Muscle of leg (tissue), 11 donors: ENCODE measurements around the gene KCNJ6. TPM values are rescaled to one million over a fixed set of nuclear protein-coding genes. Genes with fewer than 3 reads are reported as not detected.
A peak's percentile ranks its signal among the peaks of the same experiment; 100 is the strongest.
"Not testable (repeated sequence)": the region's sequence is repeated elsewhere in the genome, so short reads cannot be mapped to it uniquely, and the experiment has no call there.

Experiments used
- DNase-seq: peaks from one replicate; pipeline ENCODE4 v3.0.0; 2013
- H3K27ac ChIP-seq: one replicate; pipeline ENCODE4 v1.5.1; 2013; ENCODE audit warnings: mild to moderate bottlenecking, low read length, control low read depth
- H3K27me3 ChIP-seq: one replicate; pipeline ENCODE4 v1.6.1; 2013; ENCODE audit warnings: low read length; ENCODE audit not compliant: control insufficient read depth, insufficient read depth
- H3K36me3 ChIP-seq: one replicate; pipeline ENCODE4 v1.6.1; 2013; ENCODE audit warnings: low read length; ENCODE audit not compliant: control insufficient read depth, insufficient read depth
- H3K4me1 ChIP-seq: one replicate; pipeline ENCODE4 v1.6.1; 2013; ENCODE audit warnings: low read length; ENCODE audit not compliant: control insufficient read depth, insufficient read depth
- H3K4me3 ChIP-seq: one replicate; pipeline ENCODE4 v1.5.1; 2013; ENCODE audit warnings: low read length, control low read depth
- H3K9me3 ChIP-seq: replicated peaks from 2 replicates; pipeline ENCODE4 v1.6.1; 2013; ENCODE audit warnings: low read depth, low read length; ENCODE audit not compliant: control insufficient read depth
- WGBS: methylation state at CpG from one replicate; pipeline ENCODE4 v1.1.5; 2013; ENCODE audit warnings: missing lambda C conversion rate; ENCODE audit not compliant: insufficient coverage; 5-methylcytosine and 5-hydroxymethylcytosine counted together
- polyA plus RNA-seq, 8 donors: library from polyadenylated mRNA; unstranded; fragments of 120-200 nt; gene quantifications; one replicate each; pipeline versions ENCODE4 v1.2.1 to v1.2.3, GENCODE V29; 2013; ENCODE audit warnings: inconsistent platforms in 1 of 8, low replicate concordance in 1 of 8; ENCODE audit not compliant: insufficient read length in 8 of 8, insufficient read depth in 1 of 8
- total RNA-seq: library from RNA; stranded (reverse); fragments of 120-200 nt; gene quantifications from one replicate; pipeline ENCODE4 v1.2.4, GENCODE V29; 2013

KCNJ6 gene
- total and polyA plus RNA-seq, 9 donors, result 0.81 to 2.1 (median 1.2) TPM

DNA sequence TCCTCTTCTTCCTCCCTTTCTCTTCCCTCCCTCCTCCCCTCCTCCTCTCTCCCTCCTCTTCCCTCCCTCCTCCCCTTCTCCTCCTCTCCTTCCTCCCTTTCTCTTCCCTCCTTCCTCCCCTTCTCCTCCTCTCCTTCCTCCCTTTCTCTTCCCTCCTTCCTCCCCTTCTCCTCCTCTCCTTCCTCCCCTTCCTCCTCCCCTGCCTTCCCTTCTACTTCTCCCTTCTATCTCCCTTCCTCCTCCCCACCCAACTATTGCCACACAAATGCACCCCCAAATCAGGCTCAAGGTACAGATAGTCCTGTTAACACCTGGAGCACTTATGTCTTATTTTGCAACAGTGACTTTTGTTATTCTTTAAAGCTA is 203.7 kb downstream of the KCNJ6 start:
- not testable (repeated sequence) for H3K9me3 ChIP-seq, H3K27ac ChIP-seq, DNase-seq, H3K4me3 ChIP-seq, H3K27me3 ChIP-seq, H3K36me3 ChIP-seq
- peaks cover 22% of the 10 kb centered on the region for H3K4me1 ChIP-seq

DNA sequence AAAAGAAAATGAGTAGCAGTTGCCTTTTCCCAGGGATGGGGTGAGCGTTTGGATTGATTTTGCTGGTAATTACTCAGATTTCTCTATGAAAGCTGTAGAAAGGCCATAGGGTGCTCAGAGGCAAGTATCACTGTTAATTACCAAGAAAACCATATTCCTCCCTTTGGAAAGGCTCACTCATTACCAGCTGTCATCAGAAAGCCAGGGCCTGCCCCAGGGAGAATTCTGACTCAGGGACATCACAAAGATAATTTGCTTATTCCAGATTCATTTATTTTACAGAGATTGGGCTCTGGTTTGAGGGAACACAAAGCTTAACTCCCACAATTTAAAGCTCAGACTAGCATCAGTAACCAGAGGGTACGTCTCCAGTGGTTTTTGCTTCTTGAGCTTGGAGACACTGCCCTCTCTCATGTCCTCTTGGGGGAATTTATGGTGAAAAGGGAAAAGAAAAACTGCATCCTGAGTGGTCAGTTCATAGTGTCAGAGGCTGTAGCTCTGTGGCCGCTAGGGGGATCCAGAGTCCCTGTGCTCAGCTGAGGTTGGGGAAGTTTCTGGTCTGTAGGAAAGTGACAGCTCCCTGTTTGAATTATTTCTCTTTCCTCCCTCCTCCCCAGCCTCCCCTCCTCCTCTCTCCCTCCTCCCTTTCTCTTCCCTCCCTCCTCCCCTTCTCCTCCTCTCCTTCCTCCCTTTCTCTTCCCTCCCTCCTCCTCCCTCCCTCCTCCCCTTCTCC is 204.3 kb downstream of the KCNJ6 start:
- Histone ChIP-seq H3K36me3 (no peaks in the 10 kb centered on the region), H3K27me3 (no peaks in the 10 kb centered on the region), H3K27ac (peak overlapping the region; percentile 91), H3K9me3 (no peaks in the 10 kb centered on the region), H3K4me1 (peaks cover 24% of the 10 kb centered on the region), H3K4me3 (no peak overlapping the region)
- peak; percentile 78 for DNase-seq
- no CpG with 5 or more reads among the region's 3 CpGs for WGBS

GRCh38 chr21:37711286-37711829 is 204.9 kb downstream of the KCNJ6 start:
- peak; percentile 11 for DNase-seq
- H3K27me3 ChIP-seq, result no peaks in the 10 kb centered on the region
- no peaks in the 10 kb centered on the region for H3K36me3 ChIP-seq
- 59% methylated on average over 3 of the region's 9 CpGs for WGBS
- H3K4me1 ChIP-seq, result peaks cover 24% of the 10 kb centered on the region
- H3K9me3 ChIP-seq, result no peaks in the 10 kb centered on the region
- H3K27ac ChIP-seq, result peak overlapping the region; percentile 91
- H3K4me3 ChIP-seq, result no peak overlapping the region

- Histone ChIP-seq H3K27me3 (no peaks in the 10 kb centered on the region), H3K4me3 (no peak overlapping the region), H3K4me1 (peaks cover 24% of the 10 kb centered on the region), H3K27ac (peak overlapping the region; percentile 91), H3K36me3 (no peaks in the 10 kb centered on the region), H3K9me3 (no peaks in the 10 kb centered on the region)
- WGBS, result 57% methylated on average over 18 of the region's 24 CpGs
- peak; percentile 88 for DNase-seq
Measured at GRCh38 chr21:37710546-37711285, 205.5 kb downstream of the KCNJ6 start.

GRCh38 chr21:37704751-37705150 is 211.5 kb downstream of the KCNJ6 start:
- H3K27ac ChIP-seq, result no peak overlapping the region
- WGBS, result 100% methylated on average over 2 of the region's 2 CpGs
- H3K9me3 ChIP-seq, result no peaks in the 10 kb centered on the region

DNA sequence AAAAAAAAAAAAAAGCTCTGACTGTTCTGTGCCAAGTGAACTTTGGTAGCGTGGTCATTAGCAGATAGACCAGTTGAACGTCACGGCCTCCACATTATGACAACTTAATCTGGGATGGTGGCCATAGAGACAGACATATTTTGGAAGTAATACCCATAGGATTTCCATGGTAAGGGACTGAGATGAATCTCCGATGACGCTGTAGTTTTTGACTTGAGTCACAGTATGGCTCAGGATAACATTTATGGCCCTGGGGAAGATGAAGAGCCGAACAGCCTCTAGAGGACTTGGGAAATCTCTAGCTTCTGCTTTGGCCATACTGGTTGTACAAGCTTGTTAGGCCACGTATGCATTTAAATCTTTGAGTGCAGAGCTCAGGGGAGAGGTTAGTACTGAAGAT is 214.0 kb downstream of the KCNJ6 start:
- no peaks in the 10 kb centered on the region for H3K36me3 ChIP-seq
- no peak overlapping the region for H3K4me3 ChIP-seq
- 87% methylated on average over 7 of the region's 7 CpGs for whole genome bisulfite sequencing
- peaks cover 11% of the 10 kb centered on the region for H3K4me1 ChIP-seq
- no peaks in the 10 kb centered on the region for H3K9me3 ChIP-seq
- no peak overlapping the region for H3K27ac ChIP-seq
- no peaks in the 10 kb centered on the region for H3K27me3 ChIP-seq
- DNase-seq, result no peak

More at GRCh38 chr21:37704751-37705150, 211.5 kb downstream of the KCNJ6 start:
- Histone ChIP-seq H3K4me3 (no peak overlapping the region), H3K4me1 (peaks cover 14% of the 10 kb centered on the region), H3K36me3 (no peaks in the 10 kb centered on the region), H3K27me3 (no peaks in the 10 kb centered on the region)
- DNase-seq, result no peak

DNA sequence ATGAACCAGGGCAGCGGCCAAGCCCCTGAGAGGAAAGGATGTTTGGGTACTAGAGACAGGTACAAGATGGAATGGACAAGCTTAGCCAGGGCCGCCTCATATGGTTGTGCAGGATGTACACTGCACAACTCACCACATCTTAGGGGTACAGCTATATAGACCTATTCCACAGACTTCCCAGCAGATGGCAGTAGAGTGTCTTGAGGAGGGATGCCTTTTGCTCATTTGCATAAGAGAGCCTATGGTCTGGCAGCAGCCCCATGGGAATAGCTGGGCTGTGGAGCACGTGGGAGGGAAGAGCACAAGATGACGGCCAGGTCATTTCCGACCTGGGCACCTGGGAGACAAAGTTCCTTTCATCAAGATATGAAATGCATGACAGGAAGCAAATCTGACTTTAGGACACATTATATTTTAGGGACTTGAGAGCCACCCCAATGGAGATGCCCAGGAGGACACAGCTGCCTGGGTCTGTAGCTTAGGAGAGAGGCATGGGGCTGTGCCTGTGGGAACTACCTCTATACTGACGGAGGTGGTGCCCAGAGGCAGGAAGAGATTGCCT is 215.5 kb downstream of the KCNJ6 start:
- Histone ChIP-seq H3K27ac (no peak overlapping the region), H3K4me3 (no peak overlapping the region), H3K4me1 (peaks cover 13% of the 10 kb centered on the region), H3K9me3 (no peaks in the 10 kb centered on the region), H3K27me3 (no peaks in the 10 kb centered on the region), H3K36me3 (no peaks in the 10 kb centered on the region)
- WGBS, result 35% methylated on average over 4 of the region's 6 CpGs
- peak; percentile 59 for DNase-seq

GRCh38 chr21:37699024-37699775 is 217.1 kb downstream of the KCNJ6 start:
- WGBS, result 30% methylated on average over 2 of the region's 5 CpGs
- Histone ChIP-seq H3K4me3 (no peak overlapping the region), H3K36me3 (no peaks in the 10 kb centered on the region), H3K27ac (no peak overlapping the region), H3K27me3 (no peaks in the 10 kb centered on the region), H3K4me1 (peaks cover 19% of the 10 kb centered on the region), H3K9me3 (no peaks in the 10 kb centered on the region)
- DNase-seq, result no peak

DNA sequence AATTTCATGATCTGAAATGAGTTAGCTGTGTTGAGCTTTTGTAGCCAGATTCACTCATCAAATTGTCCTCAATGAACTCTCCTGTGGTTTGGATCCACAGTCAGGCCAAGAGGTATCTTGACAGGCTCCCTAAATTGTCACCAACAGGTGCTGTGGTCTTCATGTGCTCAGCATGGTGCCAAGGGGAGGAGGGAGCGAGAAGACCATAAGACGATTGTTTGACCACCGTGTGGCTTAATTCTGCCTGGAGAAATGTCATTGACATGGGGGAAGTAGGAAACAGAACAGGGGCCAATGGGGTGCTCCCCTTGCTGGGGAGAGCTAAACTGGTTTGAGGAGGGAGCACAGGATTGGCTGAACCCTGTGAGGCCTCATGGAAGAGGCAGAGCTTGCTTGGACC is 219.3 kb downstream of the KCNJ6 start:
- WGBS, result 82% methylated on average over 3 of the region's 3 CpGs
- Histone ChIP-seq H3K36me3 (no peaks in the 10 kb centered on the region), H3K4me1 (peaks cover 19% of the 10 kb centered on the region), H3K9me3 (no peaks in the 10 kb centered on the region), H3K4me3 (no peak overlapping the region), H3K27ac (no peak overlapping the region), H3K27me3 (no peaks in the 10 kb centered on the region)
- DNase-seq, result no peak

DNA sequence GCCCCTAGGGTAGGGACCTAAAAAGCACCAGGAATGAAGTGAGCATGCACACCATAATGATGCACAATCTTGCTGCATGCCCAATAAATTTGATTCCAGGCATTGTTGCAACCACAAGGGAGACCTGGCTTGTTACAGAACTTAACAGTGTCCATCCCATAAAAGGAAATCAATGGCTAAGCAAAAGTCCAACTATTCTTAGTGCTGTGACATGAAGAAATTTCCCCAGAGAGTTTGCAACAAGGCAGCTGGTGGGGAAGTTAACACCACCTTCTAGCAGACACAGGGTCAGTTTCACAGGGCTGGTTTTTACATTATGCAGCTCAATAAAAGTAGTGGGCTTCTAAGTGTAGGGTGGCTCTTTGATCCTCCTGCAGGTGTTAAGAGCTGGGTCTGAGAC is 221.1 kb downstream of the KCNJ6 start:
- H3K27ac ChIP-seq, result peak overlapping the region; percentile 42
- no peaks in the 10 kb centered on the region for H3K27me3 ChIP-seq
- H3K9me3 ChIP-seq, result no peaks in the 10 kb centered on the region
- H3K36me3 ChIP-seq, result no peaks in the 10 kb centered on the region
- H3K4me1 ChIP-seq, result peaks cover 16% of the 10 kb centered on the region
- H3K4me3 ChIP-seq, result no peak overlapping the region
- DNase-seq, result no peak
